Natural killer cell (primary cell): ENCODE data around the gene ATF4. TPM values are rescaled to one million over a fixed set of nuclear protein-coding genes. Genes with fewer than 3 reads are reported as not detected.

Experiments used
- ATAC-seq, 3 donors: fragments of 150-1000 bp in 2 of 3; fragments of 200-7000 bp in 1 of 3; cut with Tn5 transposase; 1 replicate in 1 of 3; 2 replicates in 2 of 3; pipeline ENCODE4 v1.10.0; 2021; ENCODE audit warnings: mild to moderate bottlenecking in 2 of 3, moderate library complexity in 2 of 3
- DNase-seq, 2 donors: peaks; one replicate each; pipeline versions ENCODE4 v3.0.0 to v3.0.0-alpha.2; 2013 to 2021; ENCODE audit warnings: mixed read lengths in 1 of 2
- H3K27ac ChIP-seq: one replicate; pipeline ENCODE4 v1.5.1; 2013; ENCODE audit warnings: mild to moderate bottlenecking, low read length
- H3K27me3 ChIP-seq: one replicate; pipeline ENCODE4 v1.6.1; 2013; ENCODE audit warnings: low read length; ENCODE audit not compliant: control insufficient read depth, insufficient read depth
- H3K36me3 ChIP-seq: one replicate; pipeline ENCODE4 v1.6.1; 2013; ENCODE audit warnings: low read length; ENCODE audit not compliant: control insufficient read depth, insufficient read depth
- H3K4me1 ChIP-seq: one replicate; pipeline ENCODE4 v1.6.1; 2013; ENCODE audit warnings: low read length; ENCODE audit not compliant: control insufficient read depth, insufficient read depth
- H3K4me3 ChIP-seq: one replicate; pipeline ENCODE4 v1.5.1; 2013; ENCODE audit warnings: low read length
- H3K9me3 ChIP-seq: one replicate; pipeline ENCODE4 v1.6.1; 2013; ENCODE audit warnings: low read length; ENCODE audit not compliant: control insufficient read depth, insufficient read depth
- H3K27ac Mint-ChIP-seq, 2 donors: one replicate each; pipeline ENCODE4 v1.8.0; 2022; ENCODE audit warnings: mild to moderate bottlenecking in 2 of 2, mixed read lengths in 2 of 2, moderate library complexity in 1 of 2
- H3K27me3 Mint-ChIP-seq, 2 donors: one replicate each; pipeline ENCODE4 v1.8.0; 2022; ENCODE audit warnings: low read depth in 2 of 2, mixed read lengths in 2 of 2
- H3K36me3 Mint-ChIP-seq: one replicate; pipeline ENCODE4 v1.8.0; 2022; ENCODE audit warnings: mixed read lengths
- H3K4me1 Mint-ChIP-seq, 2 donors: one replicate each; pipeline ENCODE4 v1.8.0; 2022; ENCODE audit warnings: mixed read lengths in 2 of 2
- H3K4me3 Mint-ChIP-seq: one replicate; pipeline ENCODE4 v1.8.0; 2022; ENCODE audit warnings: mild to moderate bottlenecking, moderate library complexity, mixed read lengths
- H3K9me3 Mint-ChIP-seq, 2 donors: one replicate each; pipeline ENCODE4 v1.8.0; 2022; ENCODE audit warnings: mixed read lengths in 2 of 2
- WGBS: methylation state at CpG from one replicate; pipeline ENCODE4 v1.1.7; 2013; ENCODE audit warnings: missing lambda C conversion rate; ENCODE audit not compliant: insufficient coverage; 5-methylcytosine and 5-hydroxymethylcytosine counted together
- intact Hi-C: fragments of 100-400 bp; cut with micrococcal nuclease; formaldehyde crosslinking; loops from one replicate; pipeline ENCODE4 v1.14.2; 2022
- total RNA-seq, 4 donors: library from RNA; stranded (reverse); fragments of 120-200 nt in 1 of 4; gene quantifications; one replicate each; pipeline versions ENCODE4 v1.2.3 to v1.2.4, GENCODE V29; 2013 to 2022
- TF ChIP-seq, protein P1 (sequence below): fragments of 200-600 bp; IDR thresholded peaks from one replicate; pipeline ENCODE4 v1.8.0; 2022; ENCODE audit warnings: antibody characterized with exemption

The ATF4 gene
- total RNA-seq, 3 donors from 2014 or later (not counting 1 experiment from before 2014, with no cell fraction given), result 235 to 242 (median 238) TPM

GRCh38 chr22:39494471-39495120 lies 25.8 kb upstream of the ATF4 start:
- no peak for DNase-seq
- Histone ChIP-seq H3K9me3 (no peaks in the 10 kb centered on the region), H3K4me3 (no peak overlapping the region), H3K36me3 (no peaks in the 10 kb centered on the region), H3K27me3 (no peaks in the 10 kb centered on the region), H3K27ac (no peak overlapping the region), H3K4me1 (peaks cover 5% of the 10 kb centered on the region)
- Mint-ChIP-seq H3K9me3 (no peaks in the 10 kb centered on the region), H3K27ac (no peak overlapping the region), H3K4me3 (no peak overlapping the region), H3K4me1 (peaks cover 6 to 7% of the 10 kb centered on the region in 2 donors), H3K27me3 (no peaks in the 10 kb centered on the region), H3K36me3 (no peaks in the 10 kb centered on the region)
- WGBS, result 88% methylated on average over 10 of the region's 10 CpGs
- TF ChIP-seq, protein P1, sequence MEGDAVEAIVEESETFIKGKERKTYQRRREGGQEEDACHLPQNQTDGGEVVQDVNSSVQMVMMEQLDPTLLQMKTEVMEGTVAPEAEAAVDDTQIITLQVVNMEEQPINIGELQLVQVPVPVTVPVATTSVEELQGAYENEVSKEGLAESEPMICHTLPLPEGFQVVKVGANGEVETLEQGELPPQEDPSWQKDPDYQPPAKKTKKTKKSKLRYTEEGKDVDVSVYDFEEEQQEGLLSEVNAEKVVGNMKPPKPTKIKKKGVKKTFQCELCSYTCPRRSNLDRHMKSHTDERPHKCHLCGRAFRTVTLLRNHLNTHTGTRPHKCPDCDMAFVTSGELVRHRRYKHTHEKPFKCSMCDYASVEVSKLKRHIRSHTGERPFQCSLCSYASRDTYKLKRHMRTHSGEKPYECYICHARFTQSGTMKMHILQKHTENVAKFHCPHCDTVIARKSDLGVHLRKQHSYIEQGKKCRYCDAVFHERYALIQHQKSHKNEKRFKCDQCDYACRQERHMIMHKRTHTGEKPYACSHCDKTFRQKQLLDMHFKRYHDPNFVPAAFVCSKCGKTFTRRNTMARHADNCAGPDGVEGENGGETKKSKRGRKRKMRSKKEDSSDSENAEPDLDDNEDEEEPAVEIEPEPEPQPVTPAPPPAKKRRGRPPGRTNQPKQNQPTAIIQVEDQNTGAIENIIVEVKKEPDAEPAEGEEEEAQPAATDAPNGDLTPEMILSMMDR, result no peak
- ATAC-seq, result no peak
- intact Hi-C loops, result loop anchor here (1.0 kb wide), 1 partner anchor 35 kb away; no protein-coding TSS in a partner anchor

GRCh38 chr22:39496131-39496838 lies 24.1 kb upstream of the ATF4 start:
- Mint-ChIP-seq H3K4me3 (no peak overlapping the region), H3K4me1 (peaks cover 0 to 2% of the 10 kb centered on the region in 2 donors), H3K27ac (no peak overlapping the region), H3K27me3 (no peaks in the 10 kb centered on the region), H3K9me3 (no peaks in the 10 kb centered on the region), H3K36me3 (no peaks in the 10 kb centered on the region)
- Histone ChIP-seq H3K27ac (no peak overlapping the region), H3K4me3 (no peak overlapping the region), H3K9me3 (no peaks in the 10 kb centered on the region), H3K27me3 (no peaks in the 10 kb centered on the region), H3K36me3 (no peaks in the 10 kb centered on the region), H3K4me1 (peaks cover 1% of the 10 kb centered on the region)
- 47% methylated on average over 13 of the region's 13 CpGs for WGBS
- intact Hi-C loops, result no loop called here
- peak; percentile 70 to 82 (median 77) for ATAC-seq
- TF ChIP-seq, protein P1, result peak; percentile 50
- peak; percentile 31 to 68 for DNase-seq

DNA sequence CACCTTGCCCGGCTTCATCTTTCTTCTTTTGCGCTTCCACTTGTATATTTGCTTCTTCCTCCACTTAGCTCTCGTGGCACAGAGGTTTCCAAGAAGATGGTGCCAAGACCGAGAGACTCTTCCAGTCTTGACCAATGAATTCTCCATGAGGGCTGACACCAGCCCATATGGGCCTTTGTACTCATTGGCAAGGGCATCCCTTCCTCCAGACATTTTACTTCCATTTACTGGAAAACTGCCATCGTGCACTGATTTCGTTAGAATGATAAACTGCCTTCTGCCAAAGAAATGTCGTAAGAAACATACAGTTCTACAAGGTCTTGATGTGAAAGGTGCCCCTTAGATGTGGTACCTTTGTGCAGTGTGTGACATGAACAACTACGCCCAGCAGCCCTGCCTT lies 22.9 kb upstream of the ATF4 start:
- H3K9me3 ChIP-seq, result no peaks in the 10 kb centered on the region
- peaks cover 11 to 13% of the 10 kb centered on the region in 2 donors for H3K4me1 Mint-ChIP-seq
- no peak overlapping the region for H3K4me3 ChIP-seq
- 94% methylated on average over 8 of the region's 8 CpGs for WGBS
- no peaks in the 10 kb centered on the region for H3K9me3 Mint-ChIP-seq
- no peak overlapping the region for H3K27ac ChIP-seq
- no peak for ATAC-seq
- no peaks in the 10 kb centered on the region for H3K27me3 Mint-ChIP-seq
- TF ChIP-seq, protein P1, result no peak
- H3K4me3 Mint-ChIP-seq, result no peak overlapping the region
- no peaks in the 10 kb centered on the region for H3K27me3 ChIP-seq
- H3K4me1 ChIP-seq, result peaks cover 9% of the 10 kb centered on the region
- H3K36me3 ChIP-seq, result no peaks in the 10 kb centered on the region
- H3K36me3 Mint-ChIP-seq, result no peaks in the 10 kb centered on the region
- no peak overlapping the region for H3K27ac Mint-ChIP-seq
- no peak for DNase-seq
- intact Hi-C loops, result no loop called here
